Activated B cell treated with CpG ODN at 0.5 μM for 24 hours (primary cell): ENCODE measurements around the gene IFT74. TPM values are rescaled to one million over a fixed set of nuclear protein-coding genes. Genes with fewer than 3 reads are reported as not detected.

Source experiments
- ATAC-seq: fragments of 200-7000 bp; cut with Tn5 transposase; one replicate; pipeline ENCODE4 v1.10.0; 2021; ENCODE audit warnings: low read depth, mild to moderate bottlenecking, moderate library complexity
- CTCF ChIA-PET: fragments of 350-600 bp; sonication (Branson Sonifier 250); formaldehyde crosslinking; loops from one replicate; lab custom pipeline; 2021; ENCODE audit warnings: antibody characterized with exemption; lab: Charles Lee
- POLR2A ChIA-PET: fragments of 350-600 bp; sonication (Branson Sonifier 250); formaldehyde crosslinking; loops from one replicate; lab custom pipeline; 2021; ENCODE audit warnings: antibody characterized with exemption; lab: Charles Lee
- DNase-seq: peaks from one replicate; pipeline ENCODE4 v3.0.0; 2022
- H3K27ac Mint-ChIP-seq: one replicate; pipeline ENCODE4 v1.8.0; 2020; ENCODE audit warnings: mixed read lengths
- H3K27me3 Mint-ChIP-seq: one replicate; pipeline ENCODE4 v1.8.0; 2021; ENCODE audit warnings: mixed read lengths
- H3K36me3 Mint-ChIP-seq: one replicate; pipeline ENCODE4 v1.8.0; 2021; ENCODE audit warnings: low read depth, mixed read lengths
- H3K4me1 Mint-ChIP-seq: one replicate; pipeline ENCODE4 v1.8.0; 2021; ENCODE audit warnings: mixed read lengths
- H3K4me3 Mint-ChIP-seq: one replicate; pipeline ENCODE4 v1.8.0; 2020; ENCODE audit warnings: mild to moderate bottlenecking, mixed read lengths
- H3K9me3 Mint-ChIP-seq: one replicate; pipeline ENCODE4 v1.8.0; 2020; ENCODE audit warnings: mixed read lengths
- CTCF ChIP-seq: fragments of 200-600 bp; IDR thresholded peaks from one replicate; pipeline ENCODE4 v1.8.0; 2022; ENCODE audit warnings: antibody characterized with exemption, mild to moderate bottlenecking
- intact Hi-C: fragments of 100-400 bp; cut with micrococcal nuclease; formaldehyde crosslinking; loops from one replicate; pipeline ENCODE4 v1.15.1; 2024
- total RNA-seq: library from RNA; stranded (reverse); gene quantifications from 2 replicates; pipeline ENCODE4 v1.2.3, GENCODE V29; 2022

Gene IFT74
- total RNA-seq, 1 donor from 2014 or later: 14.3 TPM

- no peak for TF ChIP-seq CTCF
- DNase-seq (no peak), ATAC-seq (no peak)
- Mint-ChIP-seq H3K9me3 (no peaks in the 10 kb centered on the region), H3K4me3 (peak overlapping the region; percentile 96), H3K27ac (peak overlapping the region; percentile 8), H3K27me3 (peaks cover 4% of the 10 kb centered on the region), H3K36me3 (peaks cover 18% of the 10 kb centered on the region), H3K4me1 (peaks cover 47% of the 10 kb centered on the region)
- ChIA-PET CTCF (no interaction called here), POLR2A (interaction anchor here (0.8 to 1.2 kb wide), 2 partner anchors 10 to 54 kb away, joined by 3 to 10 read pairs; partner anchors contain the start of gene IFT74)
- intact Hi-C loops: loop anchor here (10.0 kb wide), 1 partner anchor 539 kb away; no protein-coding TSS in a partner anchor
These were observed 10.6 kb upstream of the IFT74 start for GRCh38 chr9:26945591-26945990.

- Mint-ChIP-seq H3K27ac (peak within 1 kb of the TSS; percentile 98), H3K36me3 (peaks cover 15% of the 10 kb centered on the region), H3K9me3 (no peaks in the 10 kb centered on the region), H3K27me3 (peaks cover 9% of the 10 kb centered on the region), H3K4me3 (peak within 1 kb of the TSS; percentile 96), H3K4me1 (peaks cover 37% of the 10 kb centered on the region)
- peak; percentile 97 for ATAC-seq
- ChIA-PET POLR2A (interaction anchor here (0.8 to 2.3 kb wide), 7 partner anchors 9 to 626 kb away, joined by 3 to 57 read pairs (median 6); partner anchors contain the start of genes C9orf72, CAAP1 and IFT74), CTCF (no interaction called here)
- intact Hi-C loops: loop anchor here (1.0 to 10.0 kb wide), 5 partner anchors 8 to 626 kb away; partner anchors contain the start of genes C9orf72 and CAAP1
- TF ChIP-seq CTCF: no peak
- DNase-seq: peak; percentile 82
These were observed 9.2 kb upstream of the IFT74 start, which contains the start of gene PLAA for GRCh38 chr9:26946753-26947727. Gene PLAA (minus strand): TSS chr9:26947242. CDS start chr9:26947045, 197 bp downstream.

GRCh38 chr9:26947736-26948135 lies 8.5 kb upstream of the IFT74 start:
- intact Hi-C loops: loop anchor here (1.0 to 10.0 kb wide), 5 partner anchors 8 to 626 kb away; partner anchors contain the start of genes C9orf72 and CAAP1
- TF ChIP-seq CTCF: no peak
- Mint-ChIP-seq H3K27me3 (peaks cover 9% of the 10 kb centered on the region), H3K27ac (peak overlapping the region; percentile 98), H3K4me1 (peaks cover 34% of the 10 kb centered on the region), H3K9me3 (no peaks in the 10 kb centered on the region), H3K4me3 (peak overlapping the region; percentile 96), H3K36me3 (peaks cover 12% of the 10 kb centered on the region)
- ChIA-PET CTCF (no interaction called here), POLR2A (interaction anchor here (0.6 to 2.3 kb wide), 5 partner anchors 8 to 625 kb away, joined by 6 to 57 read pairs (median 11); partner anchors contain the start of genes C9orf72, CAAP1 and IFT74)
- ATAC-seq (no peak), DNase-seq (no peak)

GRCh38 chr9:26949637-26950069 lies 6.6 kb upstream of the IFT74 start:
- ATAC-seq: no peak
- Mint-ChIP-seq H3K27me3 (peaks cover 9% of the 10 kb centered on the region), H3K27ac (no peak overlapping the region), H3K9me3 (no peaks in the 10 kb centered on the region), H3K4me3 (no peak overlapping the region), H3K36me3 (peaks cover 8% of the 10 kb centered on the region), H3K4me1 (peaks cover 28% of the 10 kb centered on the region)
- no peak for TF ChIP-seq CTCF
- no peak for DNase-seq
- intact Hi-C loops: loop anchor here (10.0 kb wide), 1 partner anchor 535 kb away; no protein-coding TSS in a partner anchor
- CTCF ChIA-PET: no interaction called here
- POLR2A ChIA-PET: no interaction called here
